ENCODE measurements around the gene GPC6.

GRCh38 chr13:94157705-94158218 is 931.2 kb downstream of the GPC6 start:
- no peak for TF ChIP-seq CTCF (IDR thresholded peaks at IDR 0.05 in 8 of 11, conservative IDR thresholded peaks at IDR 0.05 in 3 of 11)
- TF ChIP-seq POLR2A (IDR thresholded peaks at IDR 0.05): no peak
- TF ChIP-seq POLR2AphosphoS5 (IDR thresholded peaks at IDR 0.05): no peak
